DMS 273 (cell line): ENCODE data around the gene GEMIN4.

Experiments used
- DNase-seq: peaks from one replicate; lab custom pipeline; 2025; ENCODE audit not compliant: unreplicated experiment; lab: John Stamatoyannopoulos, UW

GEMIN4 gene

GRCh38 chr17:744937-745336, 7.1 kb downstream of the GEMIN4 start:
- no peak for DNase-seq

- DNase-seq: no peak
Measured at GRCh38 chr17:743139-743538, 8.9 kb downstream of the GEMIN4 start.

- DNase-seq: no peak
Measured at GRCh38 chr17:742147-742793, 9.8 kb downstream of the GEMIN4 start.

GRCh38 chr17:740240-741017, 11.6 kb downstream of the GEMIN4 start:
- no peak for DNase-seq

- DNase-seq: no peak
Measured at GRCh38 chr17:737561-738113, 14.4 kb downstream of the GEMIN4 start.

- no peak for DNase-seq
Measured at GRCh38 chr17:733743-734142, 18.3 kb downstream of the GEMIN4 start.

GRCh38 chr17:732902-733720, 19.0 kb downstream of the GEMIN4 start:
- peak; percentile 42 for DNase-seq

GRCh38 chr17:732067-732901, 19.8 kb downstream of the GEMIN4 start, which contains the start of gene TLCD3A:
Gene TLCD3A (plus strand): TSS chr17:732596. CDS start chr17:732648, 52 bp downstream.
- DNase-seq: peak; percentile 78

GRCh38 chr17:731644-732066, 20.4 kb downstream of the GEMIN4 start:
- no peak for DNase-seq

- no peak for DNase-seq
Measured at GRCh38 chr17:728911-729310, 23.2 kb downstream of the GEMIN4 start.

- no peak for DNase-seq
Measured at GRCh38 chr17:726271-726919, 25.7 kb downstream of the GEMIN4 start.

GRCh38 chr17:725746-726145, 26.3 kb downstream of the GEMIN4 start:
- no peak for DNase-seq

GRCh38 chr17:725084-725483, 27.0 kb downstream of the GEMIN4 start:
- DNase-seq: no peak

- DNase-seq: peak; percentile 41
Measured at GRCh38 chr17:721540-721937, 30.5 kb downstream of the GEMIN4 start.

GRCh38 chr17:720706-721539, 31.1 kb downstream of the GEMIN4 start:
- no peak for DNase-seq

- no peak for DNase-seq
Measured at GRCh38 chr17:718075-718474, 34.0 kb downstream of the GEMIN4 start.

- no peak for DNase-seq
Measured at GRCh38 chr17:708132-708531, 43.9 kb downstream of the GEMIN4 start.

- DNase-seq: no peak
Measured at GRCh38 chr17:705863-706262, 46.2 kb downstream of the GEMIN4 start.

- DNase-seq: no peak
Measured at GRCh38 chr17:705011-705410, 47.1 kb downstream of the GEMIN4 start.
